Activated naive CD8-positive, alpha-beta T cell treated with anti-CD3 and anti-CD28 coated beads for 36 hours (primary cell): ENCODE data around the gene PTPRM. TPM values are rescaled to one million over a fixed set of nuclear protein-coding genes. Genes with fewer than 3 reads are reported as not detected.
"Not testable (repeated sequence)": the region's sequence is repeated elsewhere in the genome, so short reads cannot be mapped to it uniquely, and the experiment has no call there.

Experiments used
- DNase-seq: peaks from one replicate; pipeline ENCODE4 v3.0.0; 2021
- H3K27ac Mint-ChIP-seq: one replicate; pipeline ENCODE4 v1.8.0; 2022; ENCODE audit warnings: mild to moderate bottlenecking, moderate library complexity, mixed read lengths
- H3K27me3 Mint-ChIP-seq: one replicate; pipeline ENCODE4 v1.8.0; 2022; ENCODE audit warnings: mild to moderate bottlenecking, mixed read lengths
- H3K36me3 Mint-ChIP-seq: one replicate; pipeline ENCODE4 v1.8.0; 2021; ENCODE audit warnings: mild to moderate bottlenecking, mixed read lengths
- H3K4me1 Mint-ChIP-seq: one replicate; pipeline ENCODE4 v1.8.0; 2021; ENCODE audit warnings: mixed read lengths
- H3K4me3 Mint-ChIP-seq: one replicate; pipeline ENCODE4 v1.8.0; 2022; ENCODE audit warnings: mild to moderate bottlenecking, moderate library complexity, mixed read lengths
- H3K9me3 Mint-ChIP-seq: one replicate; pipeline ENCODE4 v1.8.0; 2022; ENCODE audit warnings: mixed read lengths
- total RNA-seq, 2 experiments: library from RNA; stranded (reverse); gene quantifications; one replicate each; pipeline ENCODE4 v1.2.3, GENCODE V29; 2021

The PTPRM gene
- total RNA-seq, 2 experiments from 2014 or later, result 0.22 to 0.52 TPM

DNA sequence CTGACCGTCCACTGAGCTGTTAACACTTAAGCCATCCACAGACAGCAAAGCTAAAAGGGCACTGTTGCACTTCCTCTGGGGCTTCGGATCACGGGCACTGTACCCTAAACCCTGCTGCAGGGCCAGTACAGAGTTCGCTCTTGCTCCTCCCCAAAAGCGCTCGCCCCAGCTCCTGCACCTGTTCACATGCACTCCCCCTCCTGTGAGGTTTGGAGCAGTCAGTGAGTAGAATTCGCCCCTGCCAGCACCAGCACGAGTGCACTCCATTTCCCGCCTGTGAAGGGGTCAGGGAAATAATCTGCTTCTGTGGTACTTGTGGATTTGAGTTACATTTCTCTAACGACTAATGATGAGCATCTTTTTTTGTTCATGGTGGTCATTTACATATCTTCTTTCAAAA lies 158.8 kb downstream of the PTPRM start:
- Mint-ChIP-seq H3K27me3 (no peaks in the 10 kb centered on the region), H3K27ac (no peak overlapping the region), H3K9me3 (no peaks in the 10 kb centered on the region), H3K4me3 (no peak overlapping the region), H3K4me1 (no peaks in the 10 kb centered on the region), H3K36me3 (no peaks in the 10 kb centered on the region)
- no peak for DNase-seq

DNA sequence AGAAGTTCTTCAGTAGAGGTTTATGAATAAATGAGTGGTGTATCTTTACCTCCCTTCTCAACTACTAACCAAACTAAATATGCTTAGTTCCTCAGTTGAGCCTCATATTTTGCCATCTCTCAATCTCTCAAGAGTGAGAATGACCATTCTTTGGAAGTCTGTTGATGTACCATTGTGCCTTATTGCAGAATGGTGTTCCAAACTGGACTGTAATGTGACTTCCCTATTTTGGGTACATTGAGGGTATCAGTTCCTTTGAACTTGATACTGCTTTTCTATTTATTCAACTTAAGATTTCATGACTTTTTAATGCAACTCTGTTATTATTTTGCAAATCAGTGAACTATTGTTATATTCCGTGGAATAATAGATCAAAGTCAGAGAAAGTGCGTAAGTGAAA lies 159.4 kb downstream of the PTPRM start:
- Mint-ChIP-seq H3K4me3 (no peak overlapping the region), H3K36me3 (no peaks in the 10 kb centered on the region), H3K9me3 (no peaks in the 10 kb centered on the region), H3K27ac (no peak overlapping the region), H3K4me1 (no peaks in the 10 kb centered on the region), H3K27me3 (no peaks in the 10 kb centered on the region)
- DNase-seq, result no peak

DNA sequence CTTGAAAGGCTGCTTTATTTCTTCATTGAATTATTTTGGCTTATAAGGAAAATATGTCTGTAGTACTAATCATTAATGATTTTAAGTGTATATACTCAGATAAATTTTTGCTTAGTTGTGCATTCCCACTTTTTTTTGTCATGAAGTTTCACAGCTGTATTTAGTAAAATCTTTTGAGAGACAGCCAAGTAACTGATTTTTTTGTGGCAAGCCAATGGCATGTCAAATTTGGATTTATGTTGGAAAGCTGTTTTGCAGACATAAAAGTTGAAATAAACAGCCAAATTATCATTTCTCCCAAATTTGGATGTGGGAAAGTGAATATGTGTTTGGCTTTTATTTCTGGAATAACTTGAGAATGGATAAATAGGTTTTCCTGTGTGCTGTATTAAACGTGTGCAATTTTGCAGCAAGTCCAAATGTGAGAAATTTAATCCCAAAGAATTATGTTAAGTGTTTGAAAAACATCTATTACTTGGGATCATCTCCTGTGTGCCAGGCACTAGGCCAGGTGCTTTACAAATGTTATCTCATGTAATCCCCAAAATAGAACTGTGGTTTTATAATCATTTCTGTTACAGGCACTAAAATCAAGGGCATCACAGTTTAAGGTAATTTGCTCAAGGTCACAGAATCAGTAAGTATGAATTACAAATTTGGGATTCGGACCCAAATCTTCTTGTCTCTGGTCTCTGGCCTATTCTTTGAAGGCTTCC lies 160.4 kb downstream of the PTPRM start:
- H3K4me3 Mint-ChIP-seq, result no peak overlapping the region
- H3K27me3 Mint-ChIP-seq, result no peaks in the 10 kb centered on the region
- no peaks in the 10 kb centered on the region for H3K9me3 Mint-ChIP-seq
- DNase-seq, result no peak
- no peaks in the 10 kb centered on the region for H3K36me3 Mint-ChIP-seq
- no peak overlapping the region for H3K27ac Mint-ChIP-seq
- no peaks in the 10 kb centered on the region for H3K4me1 Mint-ChIP-seq

DNA sequence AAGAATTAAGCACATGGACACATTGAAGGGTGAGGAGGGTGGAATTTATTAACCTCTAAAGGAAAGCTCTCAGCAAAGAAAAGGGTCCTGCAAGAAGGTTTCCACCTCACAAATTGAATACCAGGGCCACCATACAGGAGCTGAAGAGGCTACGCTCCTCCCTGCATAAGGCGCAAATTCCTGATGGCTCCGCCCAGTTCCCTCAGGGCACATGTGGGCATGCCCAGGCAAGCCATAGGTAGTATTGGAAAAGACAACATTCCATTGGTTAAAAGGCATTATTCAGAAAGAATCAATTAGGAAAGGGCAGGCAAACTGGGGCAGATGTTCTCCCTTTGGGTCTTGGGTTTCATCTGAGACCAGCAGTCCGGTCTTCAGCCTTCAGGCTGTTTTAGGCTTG lies 161.2 kb downstream of the PTPRM start:
- Mint-ChIP-seq H3K27me3 (no peaks in the 10 kb centered on the region), H3K4me1 (no peaks in the 10 kb centered on the region), H3K36me3 (no peaks in the 10 kb centered on the region), H3K9me3 (no peaks in the 10 kb centered on the region), H3K27ac (no peak overlapping the region), H3K4me3 (no peak overlapping the region)
- DNase-seq, result no peak

DNA sequence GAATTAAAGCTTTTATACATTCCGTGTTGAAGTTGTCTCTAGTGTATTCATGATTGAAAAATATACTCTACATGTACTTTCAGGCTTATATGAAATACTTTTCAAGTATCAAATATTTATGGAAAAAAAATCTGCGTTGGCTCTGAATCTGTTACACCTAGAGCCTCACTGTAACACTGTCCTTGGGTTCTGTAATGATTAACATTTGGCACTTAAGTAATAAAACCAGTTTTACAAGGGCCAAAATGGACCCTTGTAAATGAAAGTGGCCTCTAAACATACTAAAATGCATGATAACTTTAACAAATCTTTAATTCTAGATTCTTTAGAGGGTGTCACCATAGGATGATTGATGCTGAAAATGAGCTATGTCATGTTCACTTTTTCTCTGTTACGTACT lies 162.8 kb downstream of the PTPRM start:
- Mint-ChIP-seq H3K36me3 (no peaks in the 10 kb centered on the region), H3K27me3 (no peaks in the 10 kb centered on the region), H3K27ac (no peak overlapping the region), H3K4me1 (no peaks in the 10 kb centered on the region), H3K4me3 (no peak overlapping the region), H3K9me3 (no peaks in the 10 kb centered on the region)
- no peak for DNase-seq

DNA sequence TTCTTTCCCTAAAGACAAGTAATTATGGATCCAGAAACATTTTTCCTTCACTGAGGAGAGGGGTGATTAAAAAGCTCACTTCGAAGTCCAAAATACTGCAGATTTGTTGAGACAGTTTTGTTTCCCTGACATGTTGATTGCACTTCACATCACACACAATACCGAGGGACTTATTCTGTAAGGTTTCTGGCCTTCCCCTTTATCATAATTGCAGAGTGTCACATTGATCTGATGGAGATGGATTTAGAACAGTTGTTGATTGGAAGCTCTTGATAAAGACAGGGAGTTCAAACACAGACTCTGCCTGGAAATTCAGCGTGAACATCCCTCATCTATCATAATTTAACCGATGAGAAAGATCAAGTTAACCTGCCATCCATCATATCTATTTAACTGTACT lies 163.6 kb downstream of the PTPRM start:
- Mint-ChIP-seq H3K27ac (no peak overlapping the region), H3K4me1 (no peaks in the 10 kb centered on the region), H3K27me3 (no peaks in the 10 kb centered on the region), H3K9me3 (no peaks in the 10 kb centered on the region), H3K4me3 (no peak overlapping the region), H3K36me3 (no peaks in the 10 kb centered on the region)
- no peak for DNase-seq

DNA sequence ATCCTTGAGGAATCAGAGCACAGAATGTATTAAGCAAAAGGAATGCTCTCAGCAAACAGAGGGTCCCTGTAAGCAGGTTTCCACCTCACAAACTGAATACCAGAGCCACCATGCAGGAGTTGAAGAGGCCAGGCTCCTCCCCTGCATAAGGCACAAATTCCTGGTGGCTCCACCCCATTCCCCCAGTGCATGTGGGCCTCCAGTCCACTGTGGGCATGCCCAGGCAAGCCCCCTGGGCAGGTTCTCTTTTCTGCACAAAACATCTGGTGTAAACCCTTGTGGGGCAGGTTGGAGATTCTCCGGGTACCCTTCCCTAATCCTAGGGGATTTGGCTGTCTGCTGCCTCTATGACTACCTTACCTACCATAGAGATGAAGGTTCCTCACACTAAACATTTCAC lies 166.5 kb downstream of the PTPRM start:
- Mint-ChIP-seq H3K27ac (no peak overlapping the region), H3K27me3 (no peaks in the 10 kb centered on the region), H3K36me3 (no peaks in the 10 kb centered on the region), H3K4me1 (no peaks in the 10 kb centered on the region), H3K9me3 (no peaks in the 10 kb centered on the region), H3K4me3 (no peak overlapping the region)
- DNase-seq, result no peak

DNA sequence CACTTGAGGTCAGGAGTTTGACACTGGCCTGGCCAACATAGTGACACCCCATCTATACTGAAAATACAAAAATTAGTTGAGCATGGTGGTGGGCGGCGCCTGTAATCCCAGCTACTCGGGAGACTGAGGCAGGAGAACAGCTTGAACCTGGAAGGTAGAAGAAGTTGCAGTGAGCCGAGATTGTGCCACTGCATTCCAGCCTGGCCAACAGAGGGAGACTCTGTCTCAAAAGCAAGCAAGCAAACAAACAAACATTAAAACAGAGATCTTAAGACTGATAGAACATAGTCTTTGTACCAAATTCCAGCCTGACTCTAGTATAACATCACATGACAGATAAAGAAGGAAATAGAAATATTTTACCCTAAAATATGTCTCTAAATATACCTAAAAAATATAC lies 168.1 kb downstream of the PTPRM start:
- no peaks in the 10 kb centered on the region for H3K9me3 Mint-ChIP-seq
- no peaks in the 10 kb centered on the region for H3K27me3 Mint-ChIP-seq
- no peak overlapping the region for H3K4me3 Mint-ChIP-seq
- no peak overlapping the region for H3K27ac Mint-ChIP-seq
- DNase-seq, result no peak
- H3K4me1 Mint-ChIP-seq, result no peaks in the 10 kb centered on the region
- no peaks in the 10 kb centered on the region for H3K36me3 Mint-ChIP-seq

DNA sequence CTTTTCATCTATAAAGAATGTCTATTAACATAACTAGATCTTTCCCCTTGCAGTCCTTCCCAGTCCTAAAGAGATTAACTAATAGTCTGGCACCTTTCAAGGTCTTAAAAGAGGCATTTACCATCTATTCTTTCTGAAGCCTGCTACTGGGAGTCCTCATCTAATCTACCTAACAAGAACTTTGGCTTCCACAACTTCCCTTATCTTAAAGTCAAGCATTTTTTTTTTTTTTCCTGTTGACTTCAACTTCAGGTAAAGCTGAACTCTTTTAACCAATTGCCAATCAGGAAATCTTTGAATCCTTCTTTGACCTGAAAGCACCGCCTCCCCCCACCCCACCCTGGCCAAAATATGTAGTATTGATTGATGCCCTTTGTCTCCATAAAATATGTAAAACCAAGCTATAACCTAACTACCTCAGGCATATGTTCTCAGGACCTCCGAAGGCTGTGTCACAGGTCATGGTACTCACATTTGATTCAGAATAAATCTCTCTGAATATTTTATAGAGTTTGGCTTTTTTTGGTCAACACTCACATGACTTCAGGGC lies 168.6 kb downstream of the PTPRM start:
- no peaks in the 10 kb centered on the region for H3K4me1 Mint-ChIP-seq
- no peaks in the 10 kb centered on the region for H3K36me3 Mint-ChIP-seq
- H3K9me3 Mint-ChIP-seq, result no peaks in the 10 kb centered on the region
- DNase-seq, result no peak
- no peaks in the 10 kb centered on the region for H3K27me3 Mint-ChIP-seq
- H3K4me3 Mint-ChIP-seq, result no peak overlapping the region
- H3K27ac Mint-ChIP-seq, result no peak overlapping the region

DNA sequence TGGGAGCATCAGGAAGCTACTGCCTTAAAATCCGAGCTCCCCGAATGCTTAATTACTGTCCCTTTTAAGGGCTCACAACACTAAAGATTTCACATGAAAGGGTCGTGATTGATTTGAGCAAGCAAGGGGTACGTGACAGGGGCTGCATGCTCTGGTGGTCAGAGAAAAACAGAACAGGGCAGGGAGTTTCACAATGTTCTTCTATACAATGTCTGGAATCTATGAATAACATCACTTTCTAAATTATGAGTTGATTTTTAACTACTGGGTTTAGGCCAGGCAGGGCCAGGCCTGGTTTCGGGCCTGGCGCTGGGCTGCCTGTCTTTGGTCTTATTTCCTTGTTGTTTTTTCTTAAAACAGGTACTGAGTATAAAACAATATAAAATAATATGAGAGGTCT lies 169.4 kb downstream of the PTPRM start:
- not testable (repeated sequence) for H3K4me3 Mint-ChIP-seq, H3K27me3 Mint-ChIP-seq, DNase-seq, H3K36me3 Mint-ChIP-seq, H3K27ac Mint-ChIP-seq, H3K4me1 Mint-ChIP-seq, H3K9me3 Mint-ChIP-seq

DNA sequence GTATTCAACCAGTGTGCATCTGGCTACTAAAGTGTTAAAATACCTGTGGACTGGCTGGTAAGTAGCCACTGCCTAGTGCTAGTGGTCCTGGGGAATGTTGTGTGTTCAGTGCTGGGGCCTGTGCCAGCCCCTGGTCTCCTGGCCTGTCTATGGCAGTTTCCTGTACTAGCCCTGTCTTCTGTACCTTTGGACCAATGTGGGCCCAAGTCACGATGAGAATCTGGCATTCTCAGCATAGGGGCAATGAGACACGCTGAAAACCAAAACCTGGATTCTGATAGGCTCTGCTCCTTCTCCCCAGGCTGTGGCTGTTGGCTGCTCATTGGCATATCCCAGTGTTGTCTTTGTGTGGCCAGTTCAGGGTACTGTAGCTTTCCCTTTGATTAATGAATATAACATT lies 170.4 kb downstream of the PTPRM start:
- no peak for DNase-seq
- Mint-ChIP-seq H3K4me3 (no peak overlapping the region), H3K4me1 (no peaks in the 10 kb centered on the region), H3K36me3 (no peaks in the 10 kb centered on the region), H3K27ac (no peak overlapping the region), H3K27me3 (no peaks in the 10 kb centered on the region), H3K9me3 (no peaks in the 10 kb centered on the region)

DNA sequence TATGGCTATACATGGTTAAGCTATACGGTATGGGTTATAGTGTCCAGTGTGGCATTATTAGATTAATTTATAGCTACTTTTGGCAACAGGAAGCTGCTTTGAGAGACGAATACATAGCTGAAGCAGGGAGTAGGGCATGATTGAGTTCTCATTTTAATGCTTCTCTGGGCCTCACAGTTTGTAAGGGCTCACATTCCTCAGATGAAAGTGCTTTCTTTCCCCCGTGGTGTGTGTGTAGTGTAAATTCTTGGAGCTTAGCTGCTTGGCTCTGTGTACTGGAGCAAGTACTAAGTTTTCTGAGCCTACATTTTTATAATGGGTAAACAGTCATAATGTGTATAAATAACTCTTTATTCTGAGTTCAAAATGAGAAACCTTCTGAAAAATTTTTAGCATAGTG lies 173.7 kb downstream of the PTPRM start:
- peaks cover 9% of the 10 kb centered on the region for H3K9me3 Mint-ChIP-seq
- DNase-seq, result no peak
- H3K27me3 Mint-ChIP-seq, result no peaks in the 10 kb centered on the region
- no peak overlapping the region for H3K4me3 Mint-ChIP-seq
- no peaks in the 10 kb centered on the region for H3K36me3 Mint-ChIP-seq
- H3K27ac Mint-ChIP-seq, result no peak overlapping the region
- H3K4me1 Mint-ChIP-seq, result no peaks in the 10 kb centered on the region

DNA sequence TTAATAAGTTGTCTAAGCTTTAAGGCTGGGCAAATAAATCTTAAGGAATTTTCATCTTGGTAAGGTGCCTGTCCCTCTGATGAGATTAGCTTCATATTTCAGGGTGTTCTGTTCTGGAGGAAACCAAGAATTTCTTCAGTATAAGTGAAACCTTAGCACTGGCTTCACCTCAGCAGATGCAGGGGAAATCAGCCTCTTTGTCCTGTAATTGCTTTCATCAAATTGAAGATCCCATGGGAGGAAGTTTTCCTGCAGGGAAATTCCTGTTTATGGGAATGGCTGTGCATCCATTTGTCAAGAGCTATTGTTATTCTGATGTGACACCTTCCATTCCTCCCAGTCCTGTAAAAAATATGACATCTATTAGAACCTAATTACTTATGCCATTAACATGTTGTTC lies 174.5 kb downstream of the PTPRM start:
- no peaks in the 10 kb centered on the region for H3K36me3 Mint-ChIP-seq

DNA sequence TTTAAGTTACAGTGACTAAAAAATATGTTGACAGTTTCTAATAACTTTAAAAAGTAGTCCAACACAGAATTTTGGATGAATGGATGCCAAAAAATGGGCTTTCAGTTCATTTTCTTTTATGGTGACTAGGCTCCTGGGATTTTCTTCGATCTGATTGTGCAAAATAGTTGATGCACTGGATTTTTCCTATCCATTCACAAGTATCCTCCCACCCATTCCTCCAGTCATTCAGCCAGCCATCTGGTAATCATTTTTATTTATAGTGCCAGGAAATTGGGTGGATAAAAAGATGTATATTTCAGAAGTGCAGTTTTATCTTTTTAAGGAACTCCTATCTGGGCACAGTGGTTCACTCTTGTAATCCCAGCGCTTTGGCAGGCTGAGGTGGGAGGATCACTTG lies 175.1 kb downstream of the PTPRM start:
- Mint-ChIP-seq H3K9me3 (peaks cover 11% of the 10 kb centered on the region), H3K27me3 (no peaks in the 10 kb centered on the region), H3K27ac (no peak overlapping the region), H3K4me1 (no peaks in the 10 kb centered on the region), H3K36me3 (no peaks in the 10 kb centered on the region), H3K4me3 (no peak overlapping the region)
- DNase-seq, result no peak

More for the DNA sequence above, 174.5 kb downstream of the PTPRM start:
- Mint-ChIP-seq H3K4me1 (no peaks in the 10 kb centered on the region), H3K27me3 (no peaks in the 10 kb centered on the region), H3K4me3 (no peak overlapping the region), H3K9me3 (peaks cover 11% of the 10 kb centered on the region), H3K27ac (no peak overlapping the region)
- DNase-seq, result no peak

DNA sequence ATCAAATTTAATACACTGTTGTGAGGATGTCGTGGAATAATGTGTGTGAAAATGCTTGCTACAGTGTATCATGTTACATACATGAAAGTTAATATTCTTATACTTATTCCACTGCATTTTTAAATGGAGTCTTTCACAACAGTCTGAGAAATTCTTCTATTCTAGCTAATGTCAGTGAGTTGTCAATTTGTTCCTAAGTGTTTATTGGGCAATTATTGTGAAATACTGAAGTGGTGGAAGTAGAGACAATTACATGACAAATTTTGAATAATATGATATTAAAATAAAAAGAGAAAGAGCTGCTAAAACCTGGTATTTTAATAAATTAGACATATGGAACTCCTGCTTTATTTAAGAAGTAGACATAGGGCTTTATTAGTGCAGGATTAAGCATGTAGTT lies 176.1 kb downstream of the PTPRM start:
- H3K4me3 Mint-ChIP-seq, result no peak overlapping the region
- no peaks in the 10 kb centered on the region for H3K36me3 Mint-ChIP-seq
- no peaks in the 10 kb centered on the region for H3K4me1 Mint-ChIP-seq
- no peak overlapping the region for H3K27ac Mint-ChIP-seq
- peaks cover 11% of the 10 kb centered on the region for H3K9me3 Mint-ChIP-seq
- no peaks in the 10 kb centered on the region for H3K27me3 Mint-ChIP-seq
- DNase-seq, result no peak

DNA sequence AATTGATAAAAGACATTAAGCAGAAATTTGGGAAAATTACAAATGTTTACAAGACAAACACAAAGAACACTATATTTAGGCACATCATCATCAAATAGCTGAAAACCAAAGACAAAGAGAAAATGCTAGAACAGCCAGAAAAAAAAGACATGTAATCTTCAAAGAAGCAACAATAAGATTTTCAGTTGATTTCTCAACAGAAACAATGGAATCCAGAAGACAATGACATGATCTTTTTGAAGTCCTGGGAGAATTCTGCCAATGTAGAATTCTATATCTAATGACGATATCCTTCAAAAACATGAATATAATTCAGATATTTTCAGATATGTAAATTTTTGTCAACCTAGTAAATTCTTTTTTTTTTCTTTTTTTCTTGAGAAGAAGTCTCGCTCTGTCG lies 179.0 kb downstream of the PTPRM start:
- Mint-ChIP-seq H3K4me3 (no peak overlapping the region), H3K27ac (no peak overlapping the region), H3K36me3 (no peaks in the 10 kb centered on the region), H3K27me3 (no peaks in the 10 kb centered on the region), H3K9me3 (peaks cover 11% of the 10 kb centered on the region), H3K4me1 (no peaks in the 10 kb centered on the region)
- no peak for DNase-seq
